Neural progenitor cell (in vitro differentiated cells): ENCODE data around the gene BLCAP.

Source experiments
- EZH2 ChIP-seq: fragments of 200-600 bp; sonication (generic); IDR thresholded peaks from 2 replicates; pipeline ENCODE4 v1.6.1; 2017; ENCODE audit warnings: antibody characterized with exemption, mild to moderate bottlenecking, moderate library complexity
- EZH2phosphoT487 ChIP-seq: fragments of 200-600 bp; sonication (generic); IDR thresholded peaks from 2 replicates; pipeline ENCODE4 v1.6.1; 2017; ENCODE audit warnings: antibody characterized with exemption
- TF ChIP-seq, protein P1 (sequence below): fragments of 200-600 bp; sonication (generic); IDR thresholded peaks from 2 replicates; pipeline ENCODE4 v1.5.1; 2017; ENCODE audit warnings: antibody characterized with exemption, mild to moderate bottlenecking

DNA sequence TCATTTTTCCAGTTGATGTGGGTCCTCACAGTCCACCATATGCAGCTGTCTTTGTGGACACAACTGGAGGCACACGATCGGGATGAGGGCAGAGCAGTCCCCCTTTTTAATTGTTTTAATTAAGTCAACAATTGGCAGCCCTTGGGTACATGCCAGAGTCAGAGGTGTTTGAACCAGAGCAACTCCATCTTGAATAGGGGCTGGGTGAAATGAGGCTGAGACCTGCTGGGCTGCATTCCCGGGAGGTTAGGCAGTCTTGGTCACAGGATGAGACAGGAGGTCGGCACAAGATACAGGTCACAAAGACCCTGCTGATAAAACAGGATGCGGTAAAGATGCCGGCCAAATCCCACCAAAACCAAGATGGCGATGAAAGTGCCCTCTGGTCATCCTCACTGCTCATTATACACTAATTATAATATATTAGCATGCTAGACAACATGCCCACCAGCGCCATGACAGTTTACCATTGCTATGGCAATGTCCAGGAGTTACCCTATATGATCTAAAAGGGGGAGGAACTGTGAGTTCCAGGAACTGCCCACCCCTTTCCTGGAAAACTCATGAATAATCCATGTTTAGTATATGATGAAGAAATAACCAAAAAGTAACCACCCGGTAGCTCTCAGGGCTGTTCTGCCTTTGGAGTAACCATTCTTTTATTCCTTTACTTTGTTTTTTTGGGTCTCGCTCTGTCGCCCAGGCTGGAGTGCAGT is 31.8 kb upstream of the BLCAP start:
- TF ChIP-seq EZH2 (no peak), EZH2phosphoT487 (no peak)
- TF ChIP-seq, protein P1, sequence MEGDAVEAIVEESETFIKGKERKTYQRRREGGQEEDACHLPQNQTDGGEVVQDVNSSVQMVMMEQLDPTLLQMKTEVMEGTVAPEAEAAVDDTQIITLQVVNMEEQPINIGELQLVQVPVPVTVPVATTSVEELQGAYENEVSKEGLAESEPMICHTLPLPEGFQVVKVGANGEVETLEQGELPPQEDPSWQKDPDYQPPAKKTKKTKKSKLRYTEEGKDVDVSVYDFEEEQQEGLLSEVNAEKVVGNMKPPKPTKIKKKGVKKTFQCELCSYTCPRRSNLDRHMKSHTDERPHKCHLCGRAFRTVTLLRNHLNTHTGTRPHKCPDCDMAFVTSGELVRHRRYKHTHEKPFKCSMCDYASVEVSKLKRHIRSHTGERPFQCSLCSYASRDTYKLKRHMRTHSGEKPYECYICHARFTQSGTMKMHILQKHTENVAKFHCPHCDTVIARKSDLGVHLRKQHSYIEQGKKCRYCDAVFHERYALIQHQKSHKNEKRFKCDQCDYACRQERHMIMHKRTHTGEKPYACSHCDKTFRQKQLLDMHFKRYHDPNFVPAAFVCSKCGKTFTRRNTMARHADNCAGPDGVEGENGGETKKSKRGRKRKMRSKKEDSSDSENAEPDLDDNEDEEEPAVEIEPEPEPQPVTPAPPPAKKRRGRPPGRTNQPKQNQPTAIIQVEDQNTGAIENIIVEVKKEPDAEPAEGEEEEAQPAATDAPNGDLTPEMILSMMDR = no peak
